ENCODE measurements around the gene STING1. TPM values are rescaled to one million over a fixed set of nuclear protein-coding genes. Genes with fewer than 3 reads are reported as not detected.

Gene STING1
- 108 and 127 TPM in 2 replicates for total RNA-seq
- 143 and 185 TPM in 2 replicates for polyA plus RNA-seq
- 70.0 and 88.1 TPM in 2 replicates for polyA plus RNA-seq (2011; cell fraction: cytosol; rRNA removed)
- polyA plus RNA-seq (2011; cell fraction: nucleus; rRNA removed), result 174 and 214 TPM in 2 replicates
- polyA plus RNA-seq (2012), result 57.7 and 58.8 TPM in 2 replicates
- polyA minus RNA-seq, result 102 and 117 TPM in 2 replicates
- 20.3 TPM for polyA minus RNA-seq (2011; cell fraction: cytosol; rRNA and poly(A)+ RNA removed)
- 37.9 and 67.7 TPM in 2 replicates for polyA minus RNA-seq (2011; cell fraction: nucleus; rRNA and poly(A)+ RNA removed)
- percentile 74 among the genes with signal in this experiment for Bru-seq, nascent RNA
- BruChase-seq, experiment 1, labeled RNA remaining after a 6-hour chase, result percentile 90 among the genes with signal in this experiment
- BruChase-seq, experiment 2, labeled RNA remaining after a 2-hour chase, result percentile 87 among the genes with signal in this experiment
- long read RNA-seq, transcript TMEM173-201 (8 exons, 1,771 nt), result major isoform, 125 of 280 reads
- long read RNA-seq, transcript TMEM173-204 (5 exons, 948 nt), result minor isoform, 6 of 280 reads
- long read RNA-seq, partial matches to known transcripts, result 82 of 280 reads
- long read RNA-seq, other reads (novel, unspliced or antisense), result 66 of 280 reads

- ChIA-PET POLR2A (interaction anchor here (0.8 to 2.2 kb wide), 8 partner anchors 9 to 79 kb away, joined by 3 to 21 read pairs (median 6); partner anchors contain the start of genes DNAJC18, ECSCR and UBE2D2), CTCF (interaction anchor here (0.6 to 3.2 kb wide), 13 partner anchors 9 to 60 kb away, joined by 3 to 59 read pairs (median 8); partner anchors contain the start of genes ECSCR and SMIM33)
- Histone ChIP-seq H3K27me3 (ENCODE audit: control insufficient read depth in 2 of 2, insufficient read depth in 2 of 2, low read length in 2 of 2) (no peaks in the 10 kb centered on the region), H3K27ac (ENCODE audit: insufficient read depth, low read depth, low read length) (peak within 1 kb of the TSS; percentile 94), H3K9me1 (replicated peaks; ENCODE audit: control insufficient read depth, extremely low read depth, insufficient read depth, low read length) (no peaks in the 10 kb centered on the region), H2AFZ (ENCODE audit: low read depth, low read length) (peak within 1 kb of the TSS; percentile 24), H3K79me2 (ENCODE audit: control insufficient read depth, insufficient read depth, low read length) (peaks cover 14% of the 10 kb centered on the region), H3K4me2 (ENCODE audit: insufficient read depth, low read length) (peak within 1 kb of the TSS; percentile 87), H3K9ac (replicated peaks; ENCODE audit: extremely low read depth, insufficient read depth, low read length) (peak within 1 kb of the TSS; percentile 86), H3K4me3 (replicated peaks in 1 of 3; ENCODE audit: insufficient read depth in 1 of 3, low read depth in 1 of 3, low read length in 3 of 3) (peak within 1 kb of the TSS; percentile 4 to 67 (median 42)), H4K20me1 (replicated peaks; ENCODE audit: control insufficient read depth, extremely low read depth, insufficient read depth, low read length) (no peaks in the 10 kb centered on the region), H3K4me1 (ENCODE audit: control insufficient read depth, extremely low read depth, insufficient read depth, low read length) (peaks cover 27% of the 10 kb centered on the region), H3K9me3 (replicated peaks; ENCODE audit: control insufficient read depth, insufficient read depth, low read length) (no peaks in the 10 kb centered on the region), H3K36me3 (ENCODE audit: control insufficient read depth in 2 of 2, extremely low read depth in 1 of 2, insufficient read depth in 2 of 2, low read length in 2 of 2) (peaks cover 2 to 11% of the 10 kb centered on the region in 2 experiments)
- dilution Hi-C loops (cut with MboI; ENCODE audit: extremely low pct_ligation_motif_present, low sequenced_read_pairs), result no loop called here
- peak; percentile 80 for TF ChIP-seq POLR2AphosphoS5 (IDR thresholded peaks at IDR 0.05; ENCODE audit: insufficient read depth, low read depth, low read length)
- no peak for TF ChIP-seq MAX (IDR thresholded peaks at IDR 0.05; ENCODE audit: insufficient read depth, insufficient read length)
- TF ChIP-seq CTCF (IDR thresholded peaks at IDR 0.05; ENCODE audit: extremely low read depth in 1 of 2, insufficient read depth in 1 of 2, low read depth in 1 of 2, low read length in 2 of 2), result no peak
- peak; percentile 41 for TF ChIP-seq GATA2 (IDR thresholded peaks at IDR 0.05; ENCODE audit: insufficient read depth, insufficient read length, low read depth, low read length)
- no peak for TF ChIP-seq MYC (IDR thresholded peaks at IDR 0.05; ENCODE audit: low read depth, low read length)
- TF ChIP-seq POLR2A (IDR thresholded peaks at IDR 0.05; ENCODE audit: low read depth, low read length), result peak; percentile 58
- peak; percentile 50 for TF ChIP-seq FOS (IDR thresholded peaks at IDR 0.05; ENCODE audit: borderline replicate concordance, insufficient read depth, low read length)
- TF ChIP-seq EZH2 (IDR thresholded peaks at IDR 0.05; ENCODE audit: borderline replicate concordance, low read depth, low read length, severe bottlenecking), result no peak
- no peak for TF ChIP-seq JUN (IDR thresholded peaks at IDR 0.05; ENCODE audit: borderline replicate concordance, insufficient read depth, insufficient read length, low read depth)
- FAIRE-seq (peak; percentile 97), DNase-seq (ENCODE audit: low read depth, low spot score) (peak; percentile 90)
- TSS peak; percentile 71 for BruUV-seq (replicated peaks)
- intact Hi-C loops (cut with micrococcal nuclease), result loop anchor here (1.0 kb wide), 6 partner anchors 9 to 38 kb away; partner anchors contain the start of gene ECSCR
These were observed at the start of gene STING1 for GRCh38 chr5:139482050-139482889. Gene STING1 (minus strand): TSS chr5:139482758. CDS start chr5:139481704, 1,054 bp downstream.

Measured in endothelial cell of umbilical vein (primary cell).